Skeletal muscle satellite cell (primary cell): ENCODE data around the gene ADAM12.
A peak's percentile ranks its signal among the peaks of the same experiment; 100 is the strongest.

Source experiments
- H3K27me3 ChIP-seq: 2 replicates; pipeline ENCODE4 v1.7.0; 2013; ENCODE audit warnings: low read length; ENCODE audit not compliant: control insufficient read depth, insufficient read depth
- H3K36me3 ChIP-seq: 2 replicates; pipeline ENCODE4 v1.7.0; 2013; ENCODE audit warnings: mild to moderate bottlenecking, control low read depth, low read length; ENCODE audit not compliant: insufficient read depth
- H3K4me1 ChIP-seq: 2 replicates; pipeline ENCODE4 v1.7.0; 2013; ENCODE audit warnings: low read length; ENCODE audit not compliant: control insufficient read depth, insufficient read depth
- H3K4me2 ChIP-seq: 2 replicates; pipeline ENCODE4 v1.7.0; 2013; ENCODE audit warnings: mild to moderate bottlenecking, low read length
- H3K4me3 ChIP-seq: 2 replicates; pipeline ENCODE4 v1.7.0; 2013; ENCODE audit warnings: low read length
- H3K9ac ChIP-seq: 2 replicates; pipeline ENCODE4 v1.7.0; 2013; ENCODE audit warnings: mild to moderate bottlenecking, low read depth, low read length, moderate library complexity
- H3K9me3 ChIP-seq: replicated peaks from 2 replicates; pipeline ENCODE4 v1.7.0; 2013; ENCODE audit warnings: mild to moderate bottlenecking, control low read depth, low read length

The ADAM12 gene

GRCh38 chr10:126198681-126199080, 189.6 kb downstream of the ADAM12 start:
- Histone ChIP-seq H3K27me3 (no peaks in the 10 kb centered on the region), H3K9me3 (no peaks in the 10 kb centered on the region), H3K9ac (peak overlapping the region; percentile 73), H3K36me3 (no peaks in the 10 kb centered on the region), H3K4me3 (peak overlapping the region; percentile 26), H3K4me2 (peak overlapping the region; percentile 58), H3K4me1 (peaks cover 27% of the 10 kb centered on the region)

GRCh38 chr10:126197036-126197543, 191.2 kb downstream of the ADAM12 start:
- Histone ChIP-seq H3K36me3 (no peaks in the 10 kb centered on the region), H3K4me3 (no peak overlapping the region), H3K27me3 (no peaks in the 10 kb centered on the region), H3K4me1 (peaks cover 27% of the 10 kb centered on the region), H3K9me3 (no peaks in the 10 kb centered on the region), H3K9ac (no peak overlapping the region), H3K4me2 (no peak overlapping the region)

GRCh38 chr10:126196281-126196680, 192.0 kb downstream of the ADAM12 start:
- Histone ChIP-seq H3K4me1 (peaks cover 27% of the 10 kb centered on the region), H3K4me3 (no peak overlapping the region), H3K4me2 (no peak overlapping the region), H3K9me3 (no peaks in the 10 kb centered on the region), H3K27me3 (no peaks in the 10 kb centered on the region), H3K36me3 (no peaks in the 10 kb centered on the region), H3K9ac (no peak overlapping the region)

- no peaks in the 10 kb centered on the region for H3K36me3 ChIP-seq
These were observed 197.1 kb downstream of the ADAM12 start for GRCh38 chr10:126191192-126191591.

GRCh38 chr10:126188679-126189200, 199.5 kb downstream of the ADAM12 start:
- Histone ChIP-seq H3K9me3 (no peaks in the 10 kb centered on the region), H3K4me1 (no peaks in the 10 kb centered on the region), H3K4me3 (no peak overlapping the region), H3K27me3 (no peaks in the 10 kb centered on the region), H3K36me3 (no peaks in the 10 kb centered on the region), H3K4me2 (no peak overlapping the region), H3K9ac (no peak overlapping the region)

More at GRCh38 chr10:126191192-126191591, 197.1 kb downstream of the ADAM12 start:
- H3K9me3 ChIP-seq = no peaks in the 10 kb centered on the region
- H3K4me2 ChIP-seq = no peak overlapping the region
- no peaks in the 10 kb centered on the region for H3K27me3 ChIP-seq
- H3K9ac ChIP-seq = no peak overlapping the region
- no peak overlapping the region for H3K4me3 ChIP-seq
- H3K4me1 ChIP-seq = no peaks in the 10 kb centered on the region

- no peaks in the 10 kb centered on the region for H3K27me3 ChIP-seq
- no peaks in the 10 kb centered on the region for H3K9me3 ChIP-seq
- H3K4me1 ChIP-seq = no peaks in the 10 kb centered on the region
- H3K4me2 ChIP-seq = no peak overlapping the region
- H3K9ac ChIP-seq = no peak overlapping the region
- H3K36me3 ChIP-seq = no peaks in the 10 kb centered on the region
- H3K4me3 ChIP-seq = no peak overlapping the region
These were observed 200.9 kb downstream of the ADAM12 start for GRCh38 chr10:126187399-126187798.

GRCh38 chr10:126186766-126187165, 201.5 kb downstream of the ADAM12 start:
- Histone ChIP-seq H3K36me3 (no peaks in the 10 kb centered on the region), H3K4me1 (peaks cover 3% of the 10 kb centered on the region), H3K9ac (no peak overlapping the region), H3K9me3 (no peaks in the 10 kb centered on the region), H3K4me3 (no peak overlapping the region), H3K27me3 (no peaks in the 10 kb centered on the region), H3K4me2 (no peak overlapping the region)

- no peaks in the 10 kb centered on the region for H3K27me3 ChIP-seq
- no peak overlapping the region for H3K4me3 ChIP-seq
These were observed 202.4 kb downstream of the ADAM12 start for GRCh38 chr10:126185676-126186447.

GRCh38 chr10:126181626-126182025, 206.7 kb downstream of the ADAM12 start:
- H3K4me3 ChIP-seq = no peak overlapping the region
- H3K9ac ChIP-seq = no peak overlapping the region
- H3K4me1 ChIP-seq = peaks cover 7% of the 10 kb centered on the region
- no peaks in the 10 kb centered on the region for H3K27me3 ChIP-seq
- no peaks in the 10 kb centered on the region for H3K36me3 ChIP-seq
- H3K4me2 ChIP-seq = no peak overlapping the region
- no peaks in the 10 kb centered on the region for H3K9me3 ChIP-seq

More at GRCh38 chr10:126185676-126186447, 202.4 kb downstream of the ADAM12 start:
- Histone ChIP-seq H3K9me3 (no peaks in the 10 kb centered on the region), H3K9ac (no peak overlapping the region), H3K36me3 (no peaks in the 10 kb centered on the region), H3K4me2 (no peak overlapping the region), H3K4me1 (peaks cover 7% of the 10 kb centered on the region)

- Histone ChIP-seq H3K4me3 (no peak overlapping the region), H3K4me2 (no peak overlapping the region), H3K27me3 (no peaks in the 10 kb centered on the region), H3K4me1 (peaks cover 7% of the 10 kb centered on the region), H3K36me3 (no peaks in the 10 kb centered on the region), H3K9ac (no peak overlapping the region), H3K9me3 (no peaks in the 10 kb centered on the region)
These were observed 208.6 kb downstream of the ADAM12 start for GRCh38 chr10:126179637-126180036.

GRCh38 chr10:126177417-126178030, 210.8 kb downstream of the ADAM12 start:
- Histone ChIP-seq H3K27me3 (no peaks in the 10 kb centered on the region), H3K4me3 (no peak overlapping the region), H3K36me3 (no peaks in the 10 kb centered on the region), H3K9me3 (no peaks in the 10 kb centered on the region), H3K9ac (no peak overlapping the region), H3K4me1 (peaks cover 7% of the 10 kb centered on the region), H3K4me2 (no peak overlapping the region)
